Measurements from ENCODE around the gene MUSK. TPM values are rescaled to one million over a fixed set of nuclear protein-coding genes. Genes with fewer than 3 reads are reported as not detected.

Gene MUSK
- total RNA-seq, 1 donor from 2014 or later, result not detected

DNA sequence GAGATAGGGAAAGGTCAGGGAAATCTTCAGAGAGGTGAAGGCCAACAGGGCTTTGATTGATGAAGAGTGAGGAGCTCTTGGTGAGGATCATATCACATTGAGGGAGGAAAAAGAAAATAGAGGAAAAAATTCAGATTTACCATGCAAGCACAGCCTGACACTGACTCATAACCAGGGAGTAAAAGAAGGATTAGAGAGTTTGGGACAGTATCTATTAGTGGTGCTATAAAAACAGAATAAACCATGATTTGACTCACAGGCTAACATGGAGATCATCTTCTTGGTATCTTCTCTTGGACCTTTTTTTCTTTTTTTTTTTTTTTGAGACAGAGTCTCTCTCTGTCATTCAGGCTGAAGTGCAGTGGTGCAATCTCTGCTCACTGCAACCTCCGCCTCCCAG, 44.4 kb downstream of the MUSK start:
- ChIA-PET POLR2A (no interaction called here), CTCF (no interaction called here)
- TF ChIP-seq, protein P1, sequence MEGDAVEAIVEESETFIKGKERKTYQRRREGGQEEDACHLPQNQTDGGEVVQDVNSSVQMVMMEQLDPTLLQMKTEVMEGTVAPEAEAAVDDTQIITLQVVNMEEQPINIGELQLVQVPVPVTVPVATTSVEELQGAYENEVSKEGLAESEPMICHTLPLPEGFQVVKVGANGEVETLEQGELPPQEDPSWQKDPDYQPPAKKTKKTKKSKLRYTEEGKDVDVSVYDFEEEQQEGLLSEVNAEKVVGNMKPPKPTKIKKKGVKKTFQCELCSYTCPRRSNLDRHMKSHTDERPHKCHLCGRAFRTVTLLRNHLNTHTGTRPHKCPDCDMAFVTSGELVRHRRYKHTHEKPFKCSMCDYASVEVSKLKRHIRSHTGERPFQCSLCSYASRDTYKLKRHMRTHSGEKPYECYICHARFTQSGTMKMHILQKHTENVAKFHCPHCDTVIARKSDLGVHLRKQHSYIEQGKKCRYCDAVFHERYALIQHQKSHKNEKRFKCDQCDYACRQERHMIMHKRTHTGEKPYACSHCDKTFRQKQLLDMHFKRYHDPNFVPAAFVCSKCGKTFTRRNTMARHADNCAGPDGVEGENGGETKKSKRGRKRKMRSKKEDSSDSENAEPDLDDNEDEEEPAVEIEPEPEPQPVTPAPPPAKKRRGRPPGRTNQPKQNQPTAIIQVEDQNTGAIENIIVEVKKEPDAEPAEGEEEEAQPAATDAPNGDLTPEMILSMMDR (IDR thresholded peaks at IDR 0.05), result no peak
- intact Hi-C loops (cut with micrococcal nuclease), result no loop called here
- Mint-ChIP-seq H3K27ac (no peak overlapping the region), H3K4me3 (no peak overlapping the region), H3K27me3 (no peaks in the 10 kb centered on the region), H3K4me1 (no peaks in the 10 kb centered on the region), H3K9me3 (peaks cover 2% of the 10 kb centered on the region), H3K36me3 (ENCODE audit: low read depth) (no peaks in the 10 kb centered on the region)
- ATAC-seq (ENCODE audit: low read depth), result no peak
- no peak for DNase-seq

DNA sequence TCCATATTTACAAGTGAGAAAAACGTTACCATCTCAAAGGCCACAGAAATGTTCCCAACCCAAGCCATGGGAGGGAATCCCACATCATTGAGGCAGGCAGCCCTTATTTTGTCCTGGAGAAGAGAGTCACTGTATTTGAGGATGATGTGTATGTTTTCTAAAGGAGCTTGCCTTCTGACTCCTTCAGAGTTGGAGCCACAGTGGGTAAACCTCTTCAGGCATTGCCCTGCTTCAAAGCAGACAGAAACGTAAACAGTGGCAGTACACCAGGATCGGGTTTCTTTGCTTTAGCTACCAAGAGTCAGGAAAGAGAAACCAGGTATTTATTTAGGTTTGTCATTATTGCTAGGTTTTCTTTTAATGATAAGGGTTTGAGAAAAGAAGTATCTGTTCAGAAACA, 45.7 kb downstream of the MUSK start:
- no peaks in the 10 kb centered on the region for H3K27me3 Mint-ChIP-seq
- intact Hi-C loops (cut with micrococcal nuclease), result no loop called here
- no peaks in the 10 kb centered on the region for H3K36me3 Mint-ChIP-seq (ENCODE audit: low read depth)
- ChIA-PET POLR2A (no interaction called here), CTCF (no interaction called here)
- no peaks in the 10 kb centered on the region for H3K4me1 Mint-ChIP-seq
- peaks cover 7% of the 10 kb centered on the region for H3K9me3 Mint-ChIP-seq
- ATAC-seq (ENCODE audit: low read depth) (no peak), DNase-seq (no peak)
- TF ChIP-seq, protein P1 (IDR thresholded peaks at IDR 0.05), result no peak
- H3K27ac Mint-ChIP-seq, result no peak overlapping the region
- no peak overlapping the region for H3K4me3 Mint-ChIP-seq

DNA sequence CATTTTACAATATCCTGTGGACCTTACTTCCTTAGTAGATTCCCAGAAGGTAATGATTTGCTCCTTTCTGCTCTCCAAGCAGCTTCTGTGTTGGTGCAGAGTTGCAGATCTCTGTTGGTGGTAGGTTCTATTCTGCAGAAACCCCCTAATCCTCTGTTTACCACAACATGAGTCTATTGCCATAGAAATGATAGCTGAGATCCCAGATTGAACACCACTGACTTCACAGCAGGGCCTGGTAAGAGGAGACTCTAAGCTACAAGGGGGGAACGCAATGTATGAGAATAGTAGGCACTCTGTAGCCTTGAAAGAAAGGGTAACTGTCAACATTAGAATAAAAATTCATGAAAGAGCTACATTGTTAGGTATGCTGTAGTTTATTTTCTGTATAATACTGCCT, 59.5 kb downstream of the MUSK start:
- no peaks in the 10 kb centered on the region for H3K36me3 Mint-ChIP-seq (ENCODE audit: low read depth)
- no peaks in the 10 kb centered on the region for H3K9me3 Mint-ChIP-seq
- intact Hi-C loops (cut with micrococcal nuclease), result no loop called here
- DNase-seq (no peak), ATAC-seq (ENCODE audit: low read depth) (no peak)
- H3K27ac Mint-ChIP-seq, result no peak overlapping the region
- H3K4me3 Mint-ChIP-seq, result no peak overlapping the region
- TF ChIP-seq, protein P1 (IDR thresholded peaks at IDR 0.05), result no peak
- POLR2A ChIA-PET, result no interaction called here
- no peaks in the 10 kb centered on the region for H3K27me3 Mint-ChIP-seq
- CTCF ChIA-PET, result no interaction called here
- H3K4me1 Mint-ChIP-seq, result no peaks in the 10 kb centered on the region

DNA sequence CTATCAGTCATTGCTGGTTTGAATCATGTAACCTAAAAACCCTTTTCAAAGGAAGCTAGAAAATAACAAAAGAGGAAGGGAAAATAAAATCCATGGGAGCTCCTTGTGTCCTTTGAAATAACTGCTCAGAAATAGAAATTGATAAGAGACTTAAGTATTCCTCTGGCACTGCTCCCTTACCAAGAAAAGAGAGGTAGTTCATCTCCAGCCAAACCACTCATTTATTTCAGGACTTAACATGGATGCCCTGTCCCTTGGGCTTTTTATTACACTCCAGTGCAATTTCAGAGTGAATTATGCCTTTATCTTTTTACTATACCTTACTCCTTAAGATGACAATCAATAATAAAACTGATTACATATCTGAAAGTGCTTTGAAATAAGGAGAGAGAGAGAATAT, 61.0 kb downstream of the MUSK start:
- DNase-seq (no peak), ATAC-seq (ENCODE audit: low read depth) (no peak)
- POLR2A ChIA-PET, result no interaction called here
- no peaks in the 10 kb centered on the region for H3K36me3 Mint-ChIP-seq (ENCODE audit: low read depth)
- no peak overlapping the region for H3K4me3 Mint-ChIP-seq
- intact Hi-C loops (cut with micrococcal nuclease), result no loop called here
- TF ChIP-seq, protein P1 (IDR thresholded peaks at IDR 0.05), result no peak
- H3K9me3 Mint-ChIP-seq, result no peaks in the 10 kb centered on the region
- no peaks in the 10 kb centered on the region for H3K27me3 Mint-ChIP-seq
- H3K27ac Mint-ChIP-seq, result no peak overlapping the region
- CTCF ChIA-PET, result no interaction called here
- no peaks in the 10 kb centered on the region for H3K4me1 Mint-ChIP-seq

DNA sequence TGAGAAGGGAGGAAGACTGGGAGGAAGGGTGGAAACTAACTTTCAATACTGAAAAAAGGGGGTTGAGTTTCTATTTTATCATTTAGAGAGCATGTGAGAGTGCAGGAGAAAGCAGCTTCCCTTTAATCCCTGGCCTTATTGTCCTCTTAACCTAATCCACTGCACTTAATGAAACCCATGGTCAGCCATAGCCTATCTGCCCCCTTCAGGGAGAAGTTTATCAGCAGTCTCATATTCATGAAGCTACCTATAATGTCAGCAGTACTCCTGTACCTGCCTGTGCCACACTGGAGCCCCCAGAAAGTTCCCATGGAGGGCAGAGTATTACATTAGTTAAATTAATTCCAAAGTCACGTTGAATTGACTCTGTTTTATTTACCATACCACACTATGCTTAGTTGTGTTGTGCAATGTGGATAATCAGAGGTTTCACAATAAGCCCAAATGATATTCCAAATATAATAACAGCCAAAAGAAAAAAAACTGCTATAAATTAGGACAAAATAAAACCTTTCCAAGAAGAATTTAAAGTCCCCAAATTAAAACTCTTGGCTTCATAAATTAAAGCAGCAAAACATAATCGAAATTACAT, 62.9 kb downstream of the MUSK start:
- DNase-seq, result no peak
- ATAC-seq (ENCODE audit: low read depth), result no peak
- H3K36me3 Mint-ChIP-seq (ENCODE audit: low read depth), result no peaks in the 10 kb centered on the region

More for the DNA sequence above, 62.9 kb downstream of the MUSK start:
- intact Hi-C loops (cut with micrococcal nuclease), result no loop called here
- TF ChIP-seq, protein P1 (IDR thresholded peaks at IDR 0.05), result no peak
- no peaks in the 10 kb centered on the region for H3K27me3 Mint-ChIP-seq
- no peak overlapping the region for H3K27ac Mint-ChIP-seq
- H3K9me3 Mint-ChIP-seq, result peaks cover 6% of the 10 kb centered on the region
- CTCF ChIA-PET, result no interaction called here
- no peak overlapping the region for H3K4me3 Mint-ChIP-seq
- H3K4me1 Mint-ChIP-seq, result no peaks in the 10 kb centered on the region
- POLR2A ChIA-PET, result no interaction called here

Data from activated B cell treated with CpG ODN at 0.5 μM for 24 hours (primary cell).